Measurements from ENCODE around the gene LCN6.

DNA sequence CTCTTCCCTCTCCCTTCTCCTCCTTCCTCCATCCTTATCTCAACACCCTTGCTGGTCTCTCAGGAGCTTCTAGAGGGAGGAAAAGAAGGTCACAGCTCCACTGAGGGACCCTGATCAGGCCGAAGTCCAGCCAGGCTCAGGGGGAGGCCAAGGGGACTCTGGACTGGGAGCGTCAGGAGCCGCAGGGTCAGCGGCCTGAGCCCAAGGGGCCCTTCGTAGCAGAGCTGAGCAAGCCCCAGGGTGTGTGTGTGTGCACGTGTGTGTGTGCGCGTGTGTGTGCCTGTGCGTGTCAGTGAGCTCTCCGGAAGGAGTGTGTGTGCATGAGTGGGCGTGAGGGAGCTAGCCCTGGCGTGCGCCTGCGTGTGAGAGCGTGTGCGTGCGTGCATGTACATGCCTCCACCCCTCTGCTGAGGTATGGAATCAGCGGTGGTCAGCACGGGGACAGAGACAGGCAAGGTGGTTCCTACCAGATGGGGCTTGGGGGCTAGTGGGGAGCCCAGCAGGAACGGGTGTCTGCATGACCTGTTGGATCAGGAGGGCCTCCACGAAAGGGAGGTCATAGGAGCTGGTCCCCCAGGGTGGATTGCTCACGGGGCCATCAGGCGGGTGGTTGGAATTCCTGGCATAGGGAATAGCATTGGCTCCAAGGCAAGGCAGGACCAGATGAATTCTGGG lies 51.0 kb downstream of the LCN6 start:
- TF ChIP-seq NFRKB (IDR thresholded peaks at IDR 0.05) (no peak), FOXM1 (IDR thresholded peaks at IDR 0.05; ENCODE audit: borderline replicate concordance) (no peak), SUZ12 (IDR thresholded peaks at IDR 0.05) (no peak), FOXK2 (IDR thresholded peaks at IDR 0.05) (no peak), TARDBP (IDR thresholded peaks at IDR 0.05) (no peak), CTBP1 (IDR thresholded peaks at IDR 0.05; ENCODE audit: borderline replicate concordance) (no peak), ZNF384 (IDR thresholded peaks at IDR 0.05) (no peak)
